GM03348 (cell line): Measurements from ENCODE around the gene CFAP54.
"Not testable (repeated sequence)": the region's sequence is repeated elsewhere in the genome, so short reads cannot be mapped to it uniquely, and the experiment has no call there.

Experiments
- DNase-seq: peaks from one replicate; pipeline ENCODE4 v3.0.0; 2012; ENCODE audit warnings: low spot score

Gene CFAP54

DNA sequence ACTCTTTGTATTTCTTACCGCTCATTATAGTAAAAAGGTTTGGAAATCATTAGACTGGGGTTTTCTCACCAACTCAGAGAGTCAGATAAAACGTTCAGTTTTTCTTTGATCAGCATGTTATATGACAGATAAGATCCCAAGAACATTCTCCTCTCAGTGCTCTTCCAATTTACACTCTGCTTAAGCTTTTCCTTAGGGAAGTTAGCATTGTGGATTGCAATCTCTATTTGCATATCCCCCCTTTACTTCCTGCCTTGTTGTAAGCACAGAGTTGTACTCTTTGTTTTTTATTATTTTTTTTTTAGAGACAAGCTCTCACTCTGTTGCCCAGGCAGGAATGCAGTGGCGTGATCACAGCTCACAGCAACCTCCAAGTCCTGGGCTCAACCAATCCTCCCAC lies 11.4 kb upstream of the CFAP54 start:
- no peak for DNase-seq

DNA sequence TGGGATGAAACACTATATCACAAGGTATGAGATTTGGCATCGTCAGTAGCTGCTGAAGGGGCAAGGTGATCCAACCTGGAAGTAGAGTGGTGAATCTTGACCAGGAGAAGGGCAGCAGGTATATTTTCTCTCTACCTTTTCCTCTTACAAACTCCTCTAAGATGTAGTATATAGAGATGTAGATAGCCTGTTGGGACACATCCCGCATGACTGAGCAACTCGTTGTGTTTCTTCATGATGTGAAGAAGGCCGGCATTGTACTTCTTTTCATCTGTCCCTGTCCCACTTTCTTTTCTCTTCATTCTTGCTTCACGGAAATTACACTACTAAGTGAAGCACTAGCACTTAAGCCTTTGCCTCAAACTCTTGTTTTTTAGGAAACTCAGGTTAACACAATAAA lies 7.3 kb upstream of the CFAP54 start:
- no peak for DNase-seq

DNA sequence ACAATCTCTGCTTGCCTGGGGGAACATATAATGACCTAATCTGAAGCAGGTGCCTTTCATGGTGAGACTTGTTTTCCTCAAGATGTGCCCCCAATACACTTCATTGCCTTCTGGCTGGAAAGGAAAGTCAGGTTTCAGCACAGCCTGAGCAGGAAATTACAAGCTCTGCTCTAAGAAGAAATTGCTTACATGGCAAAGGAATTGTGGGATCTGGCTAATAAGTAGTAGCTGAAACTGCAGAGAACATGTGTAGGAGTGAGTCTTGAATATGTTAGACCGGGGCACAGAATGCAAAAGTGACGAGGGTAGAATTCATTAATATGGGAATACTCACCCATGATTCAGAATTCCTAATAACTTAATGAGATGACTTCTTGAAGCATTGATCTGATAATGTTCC lies 6.3 kb upstream of the CFAP54 start:
- no peak for DNase-seq

DNA sequence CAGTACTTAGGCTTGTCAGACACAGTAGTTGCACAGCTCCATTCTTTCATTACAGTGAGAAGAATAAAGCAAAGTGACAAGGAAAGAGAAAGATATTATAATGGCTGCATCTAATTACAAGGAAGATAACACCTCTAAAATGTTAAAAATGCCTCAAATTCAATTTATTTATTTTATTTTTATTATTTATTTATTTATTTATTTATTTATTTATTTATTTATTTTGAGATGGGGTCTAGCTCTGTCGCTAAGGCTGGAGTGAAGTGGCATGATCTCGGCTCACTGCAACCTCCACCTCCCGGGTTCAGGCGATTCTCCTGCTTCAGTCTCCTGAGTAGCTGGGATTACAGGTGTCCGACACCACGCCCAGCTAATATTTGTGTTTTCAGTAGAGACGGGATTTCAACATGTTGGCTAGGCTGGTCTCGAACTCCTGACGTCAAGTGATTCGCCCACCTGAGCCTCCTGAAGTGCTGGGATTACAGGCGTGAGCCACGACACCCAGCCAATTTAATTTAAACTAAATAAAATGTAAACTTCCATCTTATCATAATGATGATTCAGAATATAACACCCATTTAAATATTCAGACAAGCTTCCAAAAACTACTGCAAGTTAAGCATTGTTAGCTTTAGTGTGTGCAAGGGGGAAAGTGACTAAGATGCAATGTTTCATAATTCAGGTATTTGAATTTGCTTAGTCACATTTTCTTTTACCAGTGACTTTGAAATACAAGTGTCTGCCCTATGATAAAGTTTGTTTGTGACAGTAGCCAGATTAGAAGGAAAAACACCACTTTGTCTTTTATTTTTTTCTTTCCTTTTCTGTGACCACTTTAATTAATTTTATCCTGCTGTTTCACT lies 2.4 kb upstream of the CFAP54 start:
- peak; percentile 58 for DNase-seq

DNA sequence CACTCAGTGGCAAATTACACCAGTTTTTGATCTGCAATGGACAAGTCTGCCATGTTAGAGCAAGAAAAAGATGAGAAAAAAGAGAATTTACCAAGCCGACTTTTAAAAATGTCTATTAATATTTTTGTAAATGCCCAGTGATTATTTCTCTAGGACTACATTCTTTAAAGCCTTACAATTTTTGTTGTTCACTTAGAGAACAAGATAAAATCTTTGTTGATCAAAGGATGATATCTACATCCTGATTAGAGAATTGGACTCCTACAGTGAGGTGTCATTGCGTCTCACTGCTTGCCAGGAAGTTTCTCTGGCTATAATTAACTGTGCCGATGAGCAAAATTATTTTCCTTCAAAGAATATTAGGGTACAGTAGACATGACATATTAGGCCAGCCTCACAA lies 1.7 kb upstream of the CFAP54 start:
- no peak for DNase-seq

DNA sequence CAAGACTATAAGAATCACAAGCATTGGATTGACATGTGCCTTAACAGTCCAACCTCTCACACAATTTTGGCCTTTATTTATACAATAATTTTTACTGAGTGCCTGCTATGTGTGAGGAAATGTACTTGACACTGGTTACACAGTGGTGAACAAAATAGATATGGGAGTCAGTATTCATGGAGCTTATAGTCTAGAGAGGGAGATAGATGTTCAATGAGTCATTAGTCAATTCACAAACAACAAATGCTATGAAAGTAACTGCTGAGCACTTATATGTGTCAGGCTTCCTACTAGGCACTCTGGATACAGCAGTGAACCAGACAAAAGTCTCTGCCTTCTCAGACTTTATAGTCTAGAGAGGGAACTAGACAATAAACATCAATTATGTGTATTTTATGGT lies 3.7 kb downstream of the CFAP54 start:
- DNase-seq: no peak

DNA sequence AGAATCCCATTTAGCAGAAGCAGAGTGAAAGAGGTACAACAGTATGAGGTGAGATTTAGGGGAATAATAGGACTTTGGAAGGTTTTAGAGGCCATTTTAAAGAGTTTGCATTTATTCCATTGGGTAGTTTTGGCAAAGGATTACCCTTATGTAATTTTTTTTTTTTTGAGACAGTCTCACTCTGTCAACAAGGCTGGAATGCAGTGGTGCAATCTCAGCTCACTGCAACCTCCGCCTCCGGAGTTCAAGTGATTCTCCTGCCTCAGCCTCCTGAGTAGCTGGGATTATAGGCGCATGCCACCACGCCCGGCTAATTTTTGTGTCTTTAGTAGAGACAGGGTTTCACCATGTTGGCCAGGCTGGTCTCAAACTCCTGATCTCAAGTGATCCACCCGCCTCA lies 4.8 kb downstream of the CFAP54 start:
- DNase-seq: not testable (repeated sequence)

DNA sequence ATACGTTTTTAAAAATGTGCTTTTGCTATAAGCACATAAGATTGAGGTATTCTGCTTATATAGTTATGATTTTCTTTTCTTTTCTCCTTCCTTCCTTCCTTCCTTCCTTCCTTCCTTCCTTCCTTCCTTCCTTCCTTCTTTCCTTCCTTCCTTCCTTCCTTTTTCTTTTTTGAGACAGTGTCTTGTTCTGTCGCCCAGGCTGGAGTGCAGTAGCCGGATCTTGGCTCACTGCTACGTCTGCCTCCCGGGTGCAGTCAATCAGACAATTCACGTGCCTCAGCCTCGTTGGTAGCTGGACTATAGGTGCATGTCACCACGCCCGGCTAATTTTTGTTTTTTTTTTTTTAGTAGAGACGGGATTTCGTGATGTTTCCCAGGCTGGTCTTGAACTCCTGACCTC lies 5.8 kb downstream of the CFAP54 start:
- DNase-seq: no peak

DNA sequence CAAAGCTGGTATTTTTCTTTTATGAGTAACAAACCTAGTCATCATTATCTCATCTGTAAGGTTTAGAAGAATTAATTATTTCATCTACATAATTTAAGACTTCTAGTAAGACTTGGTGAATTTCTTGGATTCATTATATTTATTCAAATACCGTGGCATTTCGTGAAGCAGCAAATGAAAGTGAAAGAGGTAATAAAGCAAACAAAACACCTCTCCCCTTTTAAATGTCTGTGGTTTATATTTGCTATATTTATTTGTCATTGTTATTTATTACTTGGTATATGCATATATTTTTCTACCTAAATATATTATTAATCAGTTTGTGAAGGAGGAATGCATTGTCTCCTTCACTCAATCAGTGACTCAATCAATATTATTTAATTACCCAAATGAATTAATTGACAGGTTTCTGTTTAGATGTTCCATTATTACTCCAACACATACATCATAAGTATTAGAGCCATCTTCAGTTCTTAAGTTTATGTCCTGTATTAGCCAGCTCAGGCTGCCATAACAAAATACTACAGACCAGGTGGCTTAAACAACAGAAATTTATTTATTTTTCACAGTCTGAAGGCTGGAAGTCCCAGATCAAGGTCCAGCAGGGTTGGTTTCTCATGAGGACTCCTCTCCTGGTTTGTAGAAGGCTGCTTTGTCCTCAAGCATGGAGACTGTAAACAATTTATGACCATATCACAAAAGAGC lies 6.6 kb downstream of the CFAP54 start:
- DNase-seq: no peak

DNA sequence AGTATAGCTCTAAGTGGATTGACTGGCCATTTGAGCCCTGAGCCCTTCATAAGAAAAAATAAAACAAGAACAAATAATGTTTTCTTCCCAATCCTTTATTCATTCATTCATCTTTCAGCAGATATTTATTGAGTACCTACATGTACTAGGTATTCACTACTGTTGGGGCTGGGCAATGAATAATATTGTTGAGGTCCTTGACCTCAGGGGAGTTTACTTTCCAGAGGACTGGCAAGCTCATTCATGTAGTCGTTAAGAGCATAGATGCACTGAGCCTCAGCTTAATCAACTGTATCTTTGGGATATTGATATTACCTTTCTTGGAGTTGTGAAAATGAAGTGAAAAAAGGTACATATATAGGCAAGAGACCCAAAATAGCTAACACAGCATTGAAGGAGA lies 7.6 kb downstream of the CFAP54 start:
- DNase-seq: no peak

DNA sequence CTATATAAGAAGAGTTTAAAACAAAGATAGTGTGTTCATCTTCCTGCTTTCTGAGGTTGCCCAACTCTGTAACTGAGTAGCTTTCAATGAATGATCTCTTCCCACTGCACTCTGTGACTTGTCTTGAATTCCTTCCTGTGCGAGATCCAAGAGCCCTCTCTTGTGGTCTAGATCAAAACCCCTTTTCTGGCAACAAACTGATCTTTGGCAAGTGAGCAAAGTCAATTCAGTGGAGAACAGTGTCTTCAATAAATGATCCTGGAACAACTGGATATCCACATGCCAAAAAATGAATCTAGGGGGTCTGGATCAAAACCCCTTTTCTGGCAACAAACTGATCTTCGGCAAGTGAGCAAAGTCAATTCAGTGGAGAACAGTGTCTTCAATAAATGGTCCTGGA lies 8.5 kb downstream of the CFAP54 start:
- DNase-seq: no peak

DNA sequence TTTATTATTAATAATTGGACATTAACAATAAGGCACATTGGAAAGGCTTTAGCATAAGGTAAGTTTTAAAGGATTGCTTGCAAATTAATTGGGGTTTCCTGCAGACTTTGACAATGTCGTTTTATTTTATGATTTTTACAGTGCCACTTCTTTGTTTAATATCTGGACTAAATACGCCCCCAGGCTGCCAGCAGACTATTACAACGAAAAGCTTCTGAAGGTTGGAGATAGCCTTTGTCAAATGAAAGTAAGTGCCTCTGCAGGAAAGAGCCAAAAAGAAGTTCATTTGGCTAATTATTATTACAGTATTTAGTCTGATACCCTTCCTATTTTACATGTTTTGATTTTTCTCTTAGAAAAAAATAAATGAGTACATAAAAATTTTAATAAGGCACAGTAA lies 11.3 kb downstream of the CFAP54 start:
- DNase-seq: peak; percentile 30

DNA sequence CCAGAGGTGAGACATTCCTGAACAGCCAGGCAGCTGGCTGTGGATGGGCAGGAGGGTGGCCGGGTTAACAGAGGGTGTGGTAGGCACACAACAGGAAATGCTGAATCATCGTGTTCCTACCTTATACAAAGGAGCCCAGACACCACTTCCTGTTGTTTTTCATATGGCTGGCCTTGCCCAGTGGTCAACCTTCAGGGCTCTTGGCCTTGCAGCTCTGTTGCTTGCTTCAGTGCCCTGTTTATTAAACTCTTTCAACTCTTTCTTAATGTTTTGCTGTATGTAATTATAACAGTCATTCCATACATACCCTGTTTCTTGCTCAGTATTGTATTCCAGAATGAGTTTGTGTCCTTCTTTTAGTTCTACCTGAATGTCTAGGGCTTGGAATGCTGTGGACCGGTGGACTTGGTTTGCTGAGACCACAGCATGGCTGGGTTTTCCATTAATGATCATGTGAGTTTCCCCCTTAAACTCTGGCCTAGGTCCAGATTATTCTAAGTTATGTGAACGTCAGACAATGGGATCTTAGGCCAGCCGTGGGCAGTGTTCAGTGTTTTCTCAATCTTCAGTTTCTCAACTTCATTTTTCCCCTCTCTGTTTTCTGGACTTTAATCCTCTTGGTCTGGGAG lies 11.9 kb downstream of the CFAP54 start:
- DNase-seq: peak; percentile 59

DNA sequence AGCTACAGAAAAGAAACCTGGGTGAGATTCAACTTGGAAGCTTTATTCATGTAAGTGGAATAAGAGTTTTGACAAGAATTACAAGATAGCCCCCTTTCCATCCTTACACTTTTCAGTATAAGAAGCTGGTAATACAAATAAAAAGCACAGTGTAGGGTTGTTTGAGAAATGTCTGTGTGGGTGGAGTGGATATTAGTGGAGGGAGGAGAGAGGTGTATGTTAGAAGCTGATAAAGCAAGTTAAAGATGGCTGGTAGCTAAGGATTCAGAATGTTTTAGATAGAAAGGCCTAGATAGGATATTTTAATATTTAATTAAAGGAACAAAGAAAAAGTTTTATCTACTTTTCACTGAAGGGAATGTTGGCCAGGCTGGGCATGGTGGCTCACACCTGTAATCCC lies 12.5 kb downstream of the CFAP54 start:
- no peak for DNase-seq

DNA sequence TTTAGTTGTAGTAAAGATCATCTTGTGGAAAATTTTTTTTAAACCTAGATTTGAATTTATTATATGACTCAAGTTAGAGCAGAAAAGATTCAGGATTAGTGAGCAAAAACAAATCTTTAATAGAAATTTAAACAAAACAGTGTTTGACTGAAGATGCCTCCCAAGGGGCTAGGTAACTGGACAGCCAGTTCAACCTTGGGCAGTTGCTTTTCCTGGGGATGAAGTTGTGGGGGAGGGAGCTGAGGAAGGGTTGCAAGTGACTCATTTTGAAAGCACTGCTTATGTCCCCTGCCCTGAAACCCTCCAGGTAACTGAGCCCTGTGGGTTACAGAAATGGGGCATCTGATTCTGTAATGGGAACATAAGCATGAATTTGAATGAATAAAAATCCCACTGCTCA lies 13.1 kb downstream of the CFAP54 start:
- DNase-seq: no peak

DNA sequence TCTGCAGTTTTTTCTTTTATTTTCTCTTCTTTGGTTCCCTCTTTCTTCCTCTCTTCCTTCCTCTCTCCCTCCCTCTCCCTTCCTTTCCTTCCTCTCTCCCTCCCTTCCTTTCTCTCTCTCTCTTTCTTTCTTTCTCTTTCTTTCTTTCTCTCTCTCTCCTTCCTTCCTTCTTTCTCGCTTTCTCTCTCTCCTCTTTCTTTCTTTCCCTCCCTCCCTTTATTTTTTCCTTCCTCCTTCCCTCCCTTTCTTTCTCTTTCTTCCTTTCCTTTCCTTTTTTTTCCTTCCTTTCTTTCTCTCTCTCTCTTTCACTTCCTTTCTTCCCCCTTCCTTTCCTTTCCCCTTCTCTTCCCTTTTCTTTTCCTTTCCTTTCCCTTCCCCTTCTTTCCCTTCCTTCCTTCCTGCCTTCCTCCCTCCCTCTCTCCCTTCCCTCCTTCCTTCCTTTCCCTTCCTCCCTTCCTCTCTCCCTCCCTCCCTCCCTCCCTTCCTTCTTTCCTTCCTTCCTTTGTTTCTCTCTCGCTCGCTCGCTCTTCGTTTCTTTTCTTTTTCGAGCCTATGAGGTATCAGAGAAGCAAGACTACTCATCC lies 13.7 kb downstream of the CFAP54 start:
- DNase-seq: no peak

DNA sequence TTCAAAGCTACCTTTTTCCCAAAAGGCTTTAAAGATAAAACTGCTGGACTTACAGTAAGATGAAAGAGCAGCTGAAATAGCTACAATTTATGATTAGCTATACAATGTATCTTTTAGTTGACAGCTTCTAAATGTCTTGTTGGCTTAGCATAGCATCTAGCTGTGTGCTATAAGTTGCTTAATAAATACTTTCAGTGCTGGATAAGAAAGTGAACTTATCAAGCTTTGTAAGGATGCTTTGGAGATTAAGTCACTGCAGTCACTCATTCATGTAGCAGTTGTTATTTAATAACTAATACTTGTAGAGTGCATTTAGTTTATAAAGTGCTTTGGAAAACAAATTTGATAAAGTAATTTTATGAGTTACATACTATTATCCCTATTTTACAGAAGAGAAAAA lies 14.6 kb downstream of the CFAP54 start:
- no peak for DNase-seq

DNA sequence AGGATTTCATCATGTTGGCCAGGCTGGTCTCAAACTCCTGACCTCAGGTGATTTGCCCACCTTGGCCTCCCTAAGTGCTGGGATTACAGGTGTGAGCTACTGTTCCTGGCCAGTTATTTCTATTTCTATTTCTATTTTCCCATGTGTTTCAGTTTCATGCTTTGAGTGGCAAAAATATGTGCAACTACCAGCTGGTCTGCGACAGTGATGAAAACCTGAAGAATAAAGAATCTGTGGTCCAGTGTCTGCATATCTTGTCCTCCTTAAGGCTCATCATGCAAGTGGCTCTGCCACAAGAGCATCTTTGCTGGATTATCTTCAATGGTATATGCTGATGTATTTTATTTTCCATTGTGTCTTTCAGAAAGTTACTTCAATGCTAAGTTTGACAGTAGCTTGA lies 17.4 kb downstream of the CFAP54 start:
- DNase-seq: no peak

DNA sequence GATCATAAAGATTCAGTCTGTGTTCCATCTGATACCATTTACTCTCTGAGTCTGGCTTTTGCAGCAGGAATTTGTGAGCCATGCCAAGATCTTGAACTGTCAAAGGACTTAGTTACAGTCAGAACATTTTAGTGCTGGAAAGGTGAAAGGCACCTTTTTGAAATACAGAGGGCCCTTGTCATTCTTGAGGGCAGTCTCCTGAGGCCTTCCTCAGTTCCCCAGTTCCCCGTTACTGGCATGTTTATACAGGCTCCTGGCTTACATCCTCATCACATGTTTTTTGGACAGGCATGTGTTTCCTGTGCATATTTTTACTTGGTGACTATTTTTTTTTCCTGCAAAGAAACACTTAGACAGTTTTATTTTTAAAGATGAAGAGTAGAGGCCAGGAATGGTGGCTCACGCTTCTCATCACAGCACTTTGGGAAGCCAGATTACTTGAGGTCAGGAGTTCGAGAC lies 21.0 kb downstream of the CFAP54 start:
- peak; percentile 27 for DNase-seq

DNA sequence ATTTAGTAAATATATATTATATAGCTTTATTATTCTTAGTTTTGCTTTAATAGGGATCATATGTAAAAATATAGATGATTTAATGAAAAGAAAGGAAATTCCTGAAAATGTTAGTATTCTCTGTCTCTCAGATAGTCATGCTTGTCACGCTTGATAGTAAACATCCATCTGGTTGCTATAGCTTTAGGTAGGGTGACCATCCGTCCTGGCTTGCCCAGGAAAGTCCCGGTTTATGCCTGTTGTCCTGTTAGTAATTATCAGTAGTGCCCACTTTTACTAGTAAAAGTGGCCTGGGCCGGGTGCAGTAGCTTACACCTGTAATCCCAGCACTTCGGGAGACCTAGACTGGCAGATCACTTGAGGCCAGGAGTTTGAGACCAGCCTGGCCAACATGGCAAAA lies 23.8 kb downstream of the CFAP54 start:
- DNase-seq: no peak

DNA sequence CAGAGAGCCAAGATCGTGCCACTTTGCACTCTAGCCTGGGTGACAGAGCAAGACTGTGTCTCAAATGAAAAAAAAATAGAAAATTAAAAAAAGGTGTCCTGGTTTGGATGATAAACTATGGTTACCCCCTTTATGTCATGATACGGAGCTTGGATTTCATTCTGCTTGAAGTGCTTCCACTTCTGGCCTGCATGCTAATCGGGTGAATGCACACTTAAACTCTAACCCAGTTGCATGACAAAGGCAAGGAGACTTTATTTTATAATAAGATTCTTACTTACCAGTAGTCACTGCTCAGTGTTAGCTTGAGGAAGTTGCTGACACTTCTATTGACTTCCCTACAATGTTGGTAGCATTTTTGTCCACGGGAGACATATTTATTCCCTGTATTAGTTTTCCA lies 24.3 kb downstream of the CFAP54 start:
- no peak for DNase-seq

DNA sequence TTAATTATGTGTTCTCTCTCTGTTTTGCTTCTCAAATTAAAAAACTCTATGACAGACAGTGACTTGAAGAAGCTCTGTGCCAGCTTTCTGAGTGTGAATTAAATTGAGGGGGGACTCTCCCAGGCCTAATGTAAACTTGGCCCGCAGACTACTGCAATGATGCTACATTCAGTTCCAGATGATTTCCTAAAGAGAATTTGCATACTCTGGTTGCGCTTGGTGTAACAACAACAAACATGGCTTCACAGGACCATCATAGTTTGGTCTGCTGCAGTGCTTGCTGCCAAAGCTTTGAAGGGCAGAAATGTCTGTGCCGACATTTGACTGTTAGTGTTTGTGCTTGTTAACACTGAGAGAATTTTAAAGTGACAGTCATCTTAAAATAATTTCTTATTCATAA lies 25.0 kb downstream of the CFAP54 start:
- no peak for DNase-seq
